PC-3 (cell line): ENCODE measurements around the gene NDOR1. TPM values are rescaled to one million over a fixed set of nuclear protein-coding genes. Genes with fewer than 3 reads are reported as not detected.

ENCODE experiments used
- ATAC-seq: fragments of 200-7000 bp; cut with Tn5 transposase; 2 replicates; pipeline ENCODE4 v1.9.1; 2020; ENCODE audit warnings: mild to moderate bottlenecking, moderate library complexity
- BruUV-seq: library from RNA; stranded (reverse); fragments of 400-500 nt; replicated peaks from 2 replicates; lab custom pipeline; 2021; lab: Mats Ljungman, UMichigan
- CTCF ChIA-PET: fragments of 300-600 bp; sonication (Branson Sonifier 250); formaldehyde crosslinking; loops from one replicate; lab custom pipeline; 2022; ENCODE audit warnings: antibody characterized with exemption; lab: Charles Lee
- POLR2A ChIA-PET: fragments of 300-600 bp; sonication (Branson Sonifier 250); formaldehyde crosslinking; loops from one replicate; lab custom pipeline; 2022; ENCODE audit warnings: antibody characterized with exemption; ENCODE audit not compliant: unreplicated experiment; lab: Charles Lee
- DNase-seq: peaks from one replicate; pipeline ENCODE4 v3.0.0-alpha.2; 2015
- H2AFZ ChIP-seq: fragments of 300-600 bp; sonication (generic); 2 replicates; pipeline ENCODE4 v1.6.0; 2016; ENCODE audit warnings: antibody characterized with exemption, low read length
- H3F3A ChIP-seq: fragments of 300-600 bp; sonication (generic); one replicate; pipeline ENCODE4 v1.6.0; 2017; ENCODE audit warnings: antibody characterized with exemption, low read length, control low read depth, mild to moderate bottlenecking; ENCODE audit not compliant: unreplicated experiment
- H3K27ac ChIP-seq: fragments of 300-600 bp; sonication (generic); 2 replicates; pipeline ENCODE4 v1.5.1; 2016; ENCODE audit warnings: mild to moderate bottlenecking, low read length
- H3K27me3 ChIP-seq: fragments of 300-600 bp; sonication (generic); 2 replicates; pipeline ENCODE4 v1.6.1; 2016; ENCODE audit warnings: low read length, mixed read lengths
- H3K36me3 ChIP-seq: fragments of 300-600 bp; sonication (generic); 2 replicates; pipeline ENCODE4 v1.6.1; 2016; ENCODE audit warnings: low read depth, mixed run types, low read length, mixed read lengths
- H3K4me1 ChIP-seq: fragments of 300-600 bp; sonication (generic); 2 replicates; pipeline ENCODE4 v1.5.1; 2016; ENCODE audit warnings: low read length; ENCODE audit not compliant: insufficient read depth
- H3K4me2 ChIP-seq: fragments of 300-600 bp; sonication (generic); 2 replicates; pipeline ENCODE4 v1.6.0; 2016; ENCODE audit warnings: low read length
- H3K4me3 ChIP-seq: fragments of 300-600 bp; sonication (generic); 2 replicates; pipeline ENCODE4 v1.5.1; 2016; ENCODE audit warnings: mild to moderate bottlenecking, low read length, mixed read lengths
- H3K79me2 ChIP-seq: fragments of 300-600 bp; sonication (generic); 2 replicates; pipeline ENCODE4 v1.6.1; 2017; ENCODE audit warnings: low read length, mixed read lengths
- H3K9ac ChIP-seq: fragments of 300-600 bp; sonication (generic); 2 replicates; pipeline ENCODE4 v1.6.0; 2016; ENCODE audit warnings: mild to moderate bottlenecking, low read length
- H3K9me2 ChIP-seq: fragments of 300-600 bp; sonication (generic); replicated peaks from 2 replicates; pipeline ENCODE4 v1.6.1; 2016; ENCODE audit warnings: mixed run types, low read length, mixed read lengths
- H3K9me3 ChIP-seq: fragments of 300-600 bp; sonication (generic); 2 replicates; pipeline ENCODE4 v1.6.1; 2016; ENCODE audit warnings: low read length, mixed read lengths
- H4K20me1 ChIP-seq: fragments of 300-600 bp; sonication (generic); 2 replicates; pipeline ENCODE4 v1.6.1; 2016; ENCODE audit warnings: low read length, mixed read lengths
- CTCF ChIP-seq: fragments of 300-600 bp; sonication (generic); conservative IDR thresholded peaks from 2 replicates; pipeline ENCODE4 v1.5.1; 2017; ENCODE audit warnings: antibody characterized with exemption, low read depth, mild to moderate bottlenecking, low read length
- EZH2 ChIP-seq: fragments of 300-600 bp; sonication (generic); IDR thresholded peaks from one replicate; pipeline ENCODE4 v1.6.1; 2017; ENCODE audit warnings: antibody characterized with exemption, mild to moderate bottlenecking, low read length; ENCODE audit not compliant: unreplicated experiment
- EZH2phosphoT487 ChIP-seq: fragments of 300-600 bp; sonication (generic); IDR thresholded peaks from 2 replicates; pipeline ENCODE4 v1.6.1; 2018; ENCODE audit warnings: mild to moderate bottlenecking, antibody characterized with exemption, low read length, borderline replicate concordance
- intact Hi-C: fragments of 100-400 bp; cut with micrococcal nuclease; formaldehyde crosslinking; loops from 2 replicates; pipeline ENCODE4 v1.9.0; 2023
- total RNA-seq: library from RNA; depleted of rRNA; stranded (reverse); fragments of >200 nt; gene quantifications from 2 replicates; pipeline ENCODE4 v1.2.3, GENCODE V29; 2014

Gene NDOR1
- total RNA-seq, 1 experiment from 2014 or later, result 25.7 TPM

GRCh38 chr9:137250329-137251193, 45.1 kb downstream of the NDOR1 start:
- H3K27me3 ChIP-seq, result no peaks in the 10 kb centered on the region
- no peak overlapping the region for H2AFZ ChIP-seq
- no peak overlapping the region for H3K4me3 ChIP-seq
- no peaks in the 10 kb centered on the region for H3K36me3 ChIP-seq
- no peak overlapping the region for H3K9ac ChIP-seq
- H3K4me2 ChIP-seq, result no peak overlapping the region
- peaks cover 3% of the 10 kb centered on the region for H3K79me2 ChIP-seq
- intact Hi-C loops, result no loop called here
- TF ChIP-seq CTCF (no peak), EZH2phosphoT487 (no peak), EZH2 (no peak)
- H3K9me2 ChIP-seq, result no peaks in the 10 kb centered on the region
- no peaks in the 10 kb centered on the region for H3F3A ChIP-seq
- CTCF ChIA-PET, result no interaction called here
- no peaks in the 10 kb centered on the region for H4K20me1 ChIP-seq
- no peak overlapping the region for H3K27ac ChIP-seq
- POLR2A ChIA-PET, result no interaction called here
- H3K9me3 ChIP-seq, result no peaks in the 10 kb centered on the region
- no peak for DNase-seq
- no peak for ATAC-seq
- peaks cover 7% of the 10 kb centered on the region; the same call in 1 of the 2 replicates for H3K4me1 ChIP-seq
- no TSS peak for BruUV-seq

GRCh38 chr9:137251194-137251461, 45.6 kb downstream of the NDOR1 start, which contains the start of gene STPG3:
Gene STPG3 (plus strand): TSS chr9:137251286. CDS start chr9:137251287, 1 bp downstream.
- Histone ChIP-seq H3K27ac (no peak within 1 kb of the TSS), H3K9me3 (no peaks in the 10 kb centered on the region), H2AFZ (no peak within 1 kb of the TSS), H4K20me1 (no peaks in the 10 kb centered on the region), H3F3A (no peaks in the 10 kb centered on the region), H3K4me2 (no peak within 1 kb of the TSS), H3K36me3 (no peaks in the 10 kb centered on the region), H3K4me3 (no peak within 1 kb of the TSS), H3K27me3 (no peaks in the 10 kb centered on the region), H3K9me2 (no peaks in the 10 kb centered on the region), H3K4me1 (peaks cover 7% of the 10 kb centered on the region; the same call in 1 of the 2 replicates), H3K9ac (no peak within 1 kb of the TSS), H3K79me2 (peaks cover 8% of the 10 kb centered on the region)
- ATAC-seq, result no peak
- intact Hi-C loops, result no loop called here
- no peak for TF ChIP-seq EZH2phosphoT487
- TF ChIP-seq CTCF, result no peak
- no peak for TF ChIP-seq EZH2
- CTCF ChIA-PET, result no interaction called here
- no peak for DNase-seq
- BruUV-seq, result no TSS peak
- POLR2A ChIA-PET, result no interaction called here
